Neural cell (in vitro differentiated cells): Measurements from ENCODE around the gene KIAA1614. TPM values are rescaled to one million over a fixed set of nuclear protein-coding genes. Genes with fewer than 3 reads are reported as not detected.

Experiments used
- H2AFZ ChIP-seq: fragments of 200-600, 300-800 bp; sonication (generic), shearing (Covaris generic); 2 replicates; pipeline ENCODE4 v1.6.0; 2014; ENCODE audit warnings: low read depth, mild to moderate bottlenecking, antibody characterized with exemption, low read length, moderate library complexity
- H3F3A ChIP-seq: fragments of 200-600 bp; shearing (Covaris generic); 2 replicates; pipeline ENCODE4 v1.6.1; 2016; ENCODE audit warnings: mild to moderate bottlenecking, moderate library complexity, mixed read lengths, antibody characterized with exemption, low read length; ENCODE audit not compliant: insufficient read depth, poor library complexity, severe bottlenecking
- H3K27ac ChIP-seq: fragments of 200-600, 300-800 bp; sonication (generic), shearing (Covaris generic); 2 replicates; pipeline ENCODE4 v1.5.1; 2014; ENCODE audit warnings: mild to moderate bottlenecking, low read length, moderate library complexity
- H3K27me3 ChIP-seq: fragments of 300-800, 200-600 bp; sonication (generic), shearing (Covaris generic); 2 replicates; pipeline ENCODE4 v1.6.0; 2014; ENCODE audit warnings: mild to moderate bottlenecking, low read depth, low read length, moderate library complexity; ENCODE audit not compliant: insufficient read depth
- H3K36me3 ChIP-seq: fragments of 300-800, 200-600 bp; sonication (generic), shearing (Covaris generic); 2 replicates; pipeline ENCODE4 v1.5.1; 2014; ENCODE audit warnings: mild to moderate bottlenecking, antibody characterized with exemption, low read length, moderate library complexity; ENCODE audit not compliant: insufficient read depth
- H3K4me2 ChIP-seq: fragments of 300-800, 200-600 bp; sonication (generic), shearing (Covaris generic); 2 replicates; pipeline ENCODE4 v1.6.0; 2014; ENCODE audit warnings: mild to moderate bottlenecking, low read length
- H3K4me3 ChIP-seq: fragments of 300-800, 200-600 bp; sonication (generic), shearing (Covaris generic); 2 replicates; pipeline ENCODE4 v1.5.1; 2014; ENCODE audit warnings: mild to moderate bottlenecking, low read length, moderate library complexity
- H3K79me2 ChIP-seq: fragments of 200-600 bp; shearing (Covaris generic); replicated peaks from 2 replicates; pipeline ENCODE4 v1.6.0; 2014; ENCODE audit warnings: mild to moderate bottlenecking, low read length, moderate library complexity; ENCODE audit not compliant: insufficient read depth
- H3K9ac ChIP-seq: fragments of 300-800, 200-600 bp; sonication (generic), shearing (Covaris generic); 2 replicates; pipeline ENCODE4 v1.6.1; 2016; ENCODE audit warnings: mild to moderate bottlenecking, low read length, mixed read lengths
- H3K9me2 ChIP-seq: fragments of 200-600 bp; shearing (Covaris generic); 2 replicates; pipeline ENCODE4 v1.6.1; 2016; ENCODE audit warnings: mild to moderate bottlenecking, low read length, mixed read lengths; ENCODE audit not compliant: insufficient read depth
- H3K9me3 ChIP-seq: fragments of 200-600, 300-800 bp; sonication (generic), shearing (Covaris generic); 2 replicates; pipeline ENCODE4 v1.6.1; 2016; ENCODE audit warnings: mild to moderate bottlenecking, mixed run types, low read length, moderate library complexity, mixed read lengths
- H4K20me1 ChIP-seq: fragments of 200-600 bp; shearing (Covaris generic); 2 replicates; pipeline ENCODE4 v1.6.1; 2016; ENCODE audit warnings: mild to moderate bottlenecking, mixed run types; ENCODE audit not compliant: insufficient read depth
- CTCF ChIP-seq: fragments of 450-650 bp; IDR thresholded peaks from 2 replicates; pipeline ENCODE4 v1.5.1; 2014; ENCODE audit warnings: antibody characterized with exemption, mild to moderate bottlenecking, moderate library complexity; ENCODE audit not compliant: poor library complexity, severe bottlenecking
- EP300 ChIP-seq: fragments of 450-650 bp; conservative IDR thresholded peaks from 2 replicates; pipeline ENCODE4 v1.6.1; 2014; ENCODE audit warnings: antibody characterized with exemption, mild to moderate bottlenecking, moderate library complexity; ENCODE audit not compliant: poor library complexity, severe bottlenecking
- EZH2 ChIP-seq: fragments of 200-600, 300-800 bp; shearing (Covaris generic), sonication (generic); IDR thresholded peaks from 2 replicates; pipeline ENCODE4 v1.6.1; 2014; ENCODE audit warnings: antibody characterized with exemption, low read length, borderline replicate concordance, mild to moderate bottlenecking; ENCODE audit not compliant: insufficient read depth, poor library complexity, severe bottlenecking
- MXI1 ChIP-seq: fragments of 450-650 bp; conservative IDR thresholded peaks from 2 replicates; pipeline ENCODE4 v1.6.1; 2014; ENCODE audit warnings: antibody characterized with exemption, mild to moderate bottlenecking; ENCODE audit not compliant: poor library complexity, severe bottlenecking
- POLR2AphosphoS5 ChIP-seq: IDR thresholded peaks from 2 replicates; pipeline ENCODE4 v1.6.1; 2012
- RAD21 ChIP-seq: fragments of 450-650 bp; conservative IDR thresholded peaks from 2 replicates; pipeline ENCODE4 v1.6.1; 2014; ENCODE audit warnings: antibody characterized with exemption, mild to moderate bottlenecking, moderate library complexity
- REST ChIP-seq: IDR thresholded peaks from 2 replicates; pipeline ENCODE4 v1.6.1; 2012; ENCODE audit warnings: borderline replicate concordance
- SMC3 ChIP-seq: fragments of 450-650 bp; conservative IDR thresholded peaks from 2 replicates; pipeline ENCODE4 v1.6.1; 2014; ENCODE audit warnings: antibody characterized with exemption, mild to moderate bottlenecking, moderate library complexity; ENCODE audit not compliant: poor library complexity
- TAF1 ChIP-seq: IDR thresholded peaks from 2 replicates; pipeline ENCODE4 v1.6.1; 2012; ENCODE audit warnings: low read depth
- polyA plus RNA-seq: library from polyadenylated mRNA; depleted of rRNA; stranded (reverse); fragments of >200 nt; gene quantifications from 2 replicates; pipeline ENCODE4 v1.2.3, GENCODE V29; 2014

Gene KIAA1614
- polyA plus RNA-seq, 1 donor from 2014 or later = 0.50 TPM

- Histone ChIP-seq H2AFZ (no peak overlapping the region), H3K27me3 (no peaks in the 10 kb centered on the region), H3K79me2 (no peaks in the 10 kb centered on the region), H3K9me2 (no peaks in the 10 kb centered on the region), H3K36me3 (no peaks in the 10 kb centered on the region), H3K4me3 (no peak overlapping the region), H3K9me3 (no peaks in the 10 kb centered on the region), H3K9ac (no peak overlapping the region), H3K27ac (no peak overlapping the region), H4K20me1 (no peaks in the 10 kb centered on the region), H3K4me2 (no peak overlapping the region), H3F3A (no peaks in the 10 kb centered on the region)
- TF ChIP-seq RAD21 (no peak), CTCF (no peak), SMC3 (no peak), POLR2AphosphoS5 (no peak)
These were observed 41.5 kb downstream of the KIAA1614 start for GRCh38 chr1:180954005-180954800.

- Histone ChIP-seq H3K4me3 (no peak overlapping the region), H3K36me3 (no peaks in the 10 kb centered on the region), H3K79me2 (no peaks in the 10 kb centered on the region), H3F3A (no peaks in the 10 kb centered on the region), H3K9ac (no peak overlapping the region), H3K27ac (no peak overlapping the region), H3K27me3 (no peaks in the 10 kb centered on the region), H4K20me1 (no peaks in the 10 kb centered on the region), H3K9me2 (no peaks in the 10 kb centered on the region), H2AFZ (no peak overlapping the region), H3K4me2 (no peak overlapping the region), H3K9me3 (no peaks in the 10 kb centered on the region)
- no peak for TF ChIP-seq MXI1
- no peak for TF ChIP-seq CTCF
- no peak for TF ChIP-seq EP300
- no peak for TF ChIP-seq POLR2AphosphoS5
- TF ChIP-seq SMC3 = no peak
- TF ChIP-seq RAD21 = no peak
- no peak for TF ChIP-seq TAF1
- TF ChIP-seq EZH2 = no peak
- no peak for TF ChIP-seq REST
These were observed 42.1 kb downstream of the KIAA1614 start for GRCh38 chr1:180954801-180955165.
